HG03095 (cell line): ENCODE measurements around the gene DENND1B.
"Not testable (repeated sequence)": the region's sequence is repeated elsewhere in the genome, so short reads cannot be mapped to it uniquely, and the experiment has no call there.

Source experiments
- ATAC-seq: cut with Tn5 transposase; IDR thresholded peaks from one replicate; pipeline ENCODE4 v1.9.1; 2021; ENCODE audit warnings: moderate library complexity; ENCODE audit not compliant: unreplicated experiment

Gene DENND1B

DNA sequence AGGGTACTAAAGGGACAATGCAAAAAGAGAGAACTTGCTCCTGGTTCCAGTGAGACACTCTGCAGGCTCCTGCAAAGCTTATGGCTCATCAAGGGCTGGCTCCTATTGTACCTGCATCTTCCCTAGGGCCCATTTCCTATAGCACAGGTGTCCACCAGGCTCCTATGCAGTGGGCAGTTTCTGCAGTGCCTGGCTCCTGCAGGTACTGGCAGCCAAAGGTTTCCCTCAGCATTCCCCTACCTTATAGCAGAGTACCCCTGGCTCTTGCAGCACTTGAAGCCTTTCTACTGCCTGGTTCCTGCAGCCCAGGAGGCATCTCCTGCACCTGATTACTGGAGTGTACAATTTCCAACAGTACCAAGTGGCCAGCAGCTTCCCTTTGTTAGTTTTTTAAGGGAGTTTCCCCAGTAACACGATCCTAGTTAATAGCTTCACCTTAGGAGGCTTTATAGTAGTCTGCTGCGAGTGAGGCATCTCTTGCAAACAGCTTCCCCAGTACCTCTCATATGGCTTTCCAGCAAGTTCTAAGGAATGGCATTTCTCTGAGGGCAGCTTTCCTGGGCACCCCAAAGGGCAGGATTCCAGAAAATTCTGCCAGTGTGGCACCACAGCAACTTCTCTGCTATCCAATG is 141.7 kb downstream of the DENND1B start:
- no peak for ATAC-seq

DNA sequence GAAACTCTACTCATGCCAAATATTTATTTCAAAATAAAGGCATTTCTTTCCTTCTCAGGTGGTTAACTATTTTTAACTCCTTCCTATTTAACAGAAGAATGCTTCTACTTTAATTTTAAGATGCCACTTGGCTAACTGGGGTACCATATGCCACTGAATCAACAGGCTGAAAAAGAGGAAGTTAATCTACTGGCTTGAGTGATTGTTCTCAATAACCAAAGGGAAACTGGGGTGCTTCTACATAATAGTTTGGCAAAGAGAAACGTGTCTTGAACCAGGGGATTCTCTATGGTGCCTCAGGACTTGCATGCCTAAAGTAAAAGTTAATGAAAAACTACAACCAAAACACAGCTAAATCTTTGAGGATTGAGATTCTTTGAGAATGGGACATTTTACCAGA is 142.6 kb downstream of the DENND1B start:
- ATAC-seq = no peak

DNA sequence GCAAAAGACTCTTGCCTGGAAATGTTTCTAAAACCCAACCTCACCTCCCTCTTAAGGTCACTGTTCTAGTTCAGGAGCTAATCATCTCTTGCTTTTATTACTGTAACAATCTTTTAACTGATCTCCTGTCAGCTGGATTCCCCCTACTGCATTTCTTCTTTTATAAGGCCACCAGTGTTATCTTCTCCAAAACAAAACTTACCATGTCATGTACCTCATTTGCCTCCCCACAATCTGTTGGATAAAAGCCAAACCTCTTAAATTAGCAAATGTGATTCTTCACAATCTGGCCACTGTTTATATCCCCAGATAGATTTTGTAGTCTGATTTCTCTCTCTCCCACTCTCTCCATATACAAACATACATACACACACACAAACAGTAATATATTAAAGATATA is 143.3 kb downstream of the DENND1B start:
- no peak for ATAC-seq

DNA sequence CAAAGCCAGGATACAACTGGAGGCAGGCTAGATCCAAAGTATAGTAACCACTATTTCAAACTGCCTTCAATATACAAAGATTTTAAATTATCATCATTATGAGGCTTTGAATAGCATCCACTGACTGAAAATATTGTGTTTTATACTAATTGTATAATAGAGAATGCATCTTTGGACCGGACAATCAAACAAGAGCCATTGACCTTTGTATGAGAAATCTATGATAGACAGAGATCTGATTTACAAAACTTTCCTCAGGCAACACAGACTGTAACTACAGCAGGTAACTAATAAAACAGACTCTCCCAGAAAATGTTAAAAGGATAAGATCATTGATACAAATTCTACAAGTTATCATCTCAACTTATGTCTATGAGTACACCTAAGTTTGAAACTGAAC is 152.9 kb downstream of the DENND1B start:
- ATAC-seq = no peak

DNA sequence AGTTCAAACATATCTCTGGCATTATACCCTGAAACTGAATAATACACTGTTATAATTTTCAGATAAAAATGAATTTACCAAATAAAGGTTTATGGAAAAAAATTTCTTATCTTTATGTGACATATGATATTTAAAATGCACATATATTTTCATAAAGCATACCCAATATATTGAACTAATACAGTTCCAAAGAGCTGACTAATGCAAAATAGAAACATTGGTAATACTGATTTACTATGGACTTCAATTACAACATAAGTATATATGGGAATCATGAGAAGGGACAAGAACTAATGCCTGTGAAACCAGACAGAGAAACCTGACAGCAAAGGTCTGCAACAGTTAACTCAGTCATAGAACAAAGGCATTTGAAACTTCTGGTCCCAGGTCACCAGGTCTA is 153.5 kb downstream of the DENND1B start:
- no peak for ATAC-seq

DNA sequence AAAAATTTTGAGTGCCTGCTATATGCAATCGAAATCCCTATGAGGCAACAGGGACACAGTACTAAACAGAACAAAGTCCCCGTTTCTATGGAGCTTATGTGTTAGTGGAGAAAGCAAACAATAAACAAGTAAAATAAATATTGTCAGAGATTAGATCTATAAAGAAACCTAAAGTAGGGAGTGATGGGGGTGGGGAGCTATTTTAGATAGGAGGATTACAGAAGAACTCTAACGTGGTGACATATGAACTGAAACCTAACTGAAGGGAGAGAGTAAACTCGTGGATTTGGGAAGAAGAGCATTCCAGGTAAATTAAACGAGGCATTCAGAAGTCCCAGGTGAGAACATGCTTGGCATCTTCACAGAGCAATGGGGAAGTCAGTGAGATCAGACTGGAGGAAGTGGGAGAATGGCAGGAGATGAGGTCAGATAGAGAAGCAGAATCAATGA is 154.5 kb downstream of the DENND1B start:
- no peak for ATAC-seq

DNA sequence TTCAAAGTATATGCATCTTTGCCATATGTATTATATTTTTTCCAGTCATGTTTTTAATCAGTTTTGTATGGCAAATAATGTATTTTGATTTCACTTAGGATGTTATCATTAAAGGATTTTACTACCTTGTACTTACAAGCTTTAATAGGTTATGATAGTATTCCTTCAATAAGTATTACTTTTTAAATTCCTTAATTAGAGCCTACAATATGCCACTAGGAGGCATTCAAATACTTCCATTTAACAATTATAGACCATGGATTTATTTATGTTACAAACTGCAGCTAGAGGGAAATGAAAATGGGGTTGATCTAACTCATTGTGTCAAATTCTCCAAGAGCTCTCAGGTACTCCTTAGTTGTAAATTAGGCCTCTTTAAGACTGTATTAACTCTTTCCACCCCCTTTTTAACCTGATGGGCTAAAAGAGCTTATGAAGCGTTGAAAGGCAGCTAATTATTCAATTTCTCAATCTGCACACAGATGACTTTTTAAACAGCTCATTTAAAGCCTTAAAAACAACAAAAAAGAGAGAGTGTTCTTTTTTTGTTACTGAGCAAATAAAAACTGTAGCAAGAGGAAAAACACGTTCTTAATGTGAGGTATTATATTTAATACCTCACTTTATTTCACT is 156.2 kb downstream of the DENND1B start:
- no peak for ATAC-seq

DNA sequence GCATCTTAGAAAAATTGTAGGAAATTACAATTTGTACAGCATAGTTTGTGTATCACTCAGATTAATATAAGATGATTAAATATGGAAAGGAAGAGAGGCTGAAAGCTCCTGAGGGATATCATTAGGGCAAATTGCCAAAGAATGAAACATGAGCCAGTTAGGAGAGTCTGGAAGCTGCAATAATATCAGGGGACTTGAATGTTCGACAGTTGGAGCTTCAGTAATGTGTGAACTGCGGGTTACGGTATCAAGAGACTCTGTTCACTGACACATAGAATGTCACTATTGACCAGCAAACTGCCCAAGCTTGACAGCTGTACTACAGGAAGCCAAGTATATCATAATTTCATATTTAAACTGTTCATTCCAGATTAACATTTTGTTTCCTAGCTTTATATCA is 157.2 kb downstream of the DENND1B start:
- ATAC-seq = no peak

DNA sequence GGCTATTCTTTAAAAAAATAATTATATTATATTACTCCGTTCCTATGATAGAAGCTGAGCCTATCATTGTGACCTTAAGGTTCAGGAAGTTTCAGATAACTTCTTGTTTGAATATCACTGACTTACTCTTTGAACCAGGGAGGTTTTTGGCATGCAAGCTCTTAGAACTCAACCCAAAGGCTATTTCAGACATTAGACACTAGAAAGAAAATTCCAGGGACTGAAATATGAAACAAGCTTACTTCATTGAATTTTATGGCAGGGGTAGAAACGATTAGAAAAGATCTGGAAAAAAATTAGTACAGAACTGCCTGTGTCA is 159.6 kb downstream of the DENND1B start:
- ATAC-seq = no peak

DNA sequence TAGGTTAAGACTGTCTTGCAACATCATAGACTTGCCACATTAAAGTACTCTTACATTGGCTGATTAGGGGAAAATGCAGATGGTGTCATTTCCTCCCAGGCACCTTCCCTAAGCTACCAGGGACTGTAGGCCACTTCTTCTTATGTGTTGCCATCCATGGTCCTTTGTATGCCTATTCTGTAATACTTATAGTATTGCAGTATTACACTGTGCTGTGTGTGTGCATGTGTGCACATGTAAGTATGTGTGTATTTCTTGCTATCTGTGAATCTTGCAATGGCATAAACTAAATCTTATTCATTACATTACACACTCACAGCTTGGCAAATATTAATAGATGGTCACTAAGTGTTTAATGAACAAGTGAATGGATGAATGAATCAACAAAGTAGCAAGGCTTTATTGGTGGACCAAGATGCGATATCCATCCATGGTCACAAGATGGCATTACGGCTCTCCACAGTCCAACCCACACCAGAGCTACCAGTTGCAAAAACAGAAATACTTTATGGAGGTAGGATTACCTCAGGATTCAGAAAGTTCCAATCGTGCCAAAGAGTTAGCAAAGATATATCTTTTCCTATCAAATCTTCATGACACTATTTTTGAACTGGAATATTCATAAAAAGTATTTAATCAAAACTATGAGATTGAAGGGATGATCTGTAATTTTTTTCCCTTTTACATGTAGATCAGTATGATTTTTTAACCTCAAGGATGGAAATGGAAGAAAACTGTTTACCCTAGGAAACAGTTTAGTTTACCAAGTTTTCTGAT is 160.2 kb downstream of the DENND1B start:
- peak; percentile 61 for ATAC-seq

DNA sequence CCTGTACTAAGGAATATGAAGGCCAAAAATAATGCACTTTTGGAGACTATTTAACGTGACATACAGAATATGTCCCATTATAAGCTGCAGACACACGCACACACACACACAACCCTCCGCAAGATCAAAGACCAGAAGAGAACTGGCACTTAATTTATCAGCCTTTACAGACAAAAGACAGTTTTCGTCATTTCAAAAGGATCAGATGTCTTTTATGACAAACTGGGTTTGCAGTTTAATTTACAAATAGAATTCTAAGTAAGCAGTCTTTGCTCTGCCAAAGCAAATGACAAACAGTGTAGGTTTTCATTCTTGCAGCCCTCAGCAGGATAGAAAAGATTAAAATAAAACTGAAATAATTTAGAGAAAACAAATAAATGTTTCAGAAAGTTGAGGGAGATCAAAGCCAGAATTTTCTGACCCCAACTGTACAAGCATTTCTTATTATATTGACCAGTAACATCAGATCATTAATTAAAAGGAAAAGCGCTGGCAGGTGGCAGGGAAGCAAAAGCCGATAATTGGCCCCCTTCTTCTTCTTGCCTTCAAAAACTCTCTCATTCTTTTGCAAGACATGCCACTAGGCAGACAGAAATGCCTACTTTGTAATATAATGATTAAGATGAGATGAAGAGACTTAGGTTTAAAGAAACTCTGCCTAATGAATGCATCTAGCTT is 169.0 kb downstream of the DENND1B start:
- no peak for ATAC-seq

DNA sequence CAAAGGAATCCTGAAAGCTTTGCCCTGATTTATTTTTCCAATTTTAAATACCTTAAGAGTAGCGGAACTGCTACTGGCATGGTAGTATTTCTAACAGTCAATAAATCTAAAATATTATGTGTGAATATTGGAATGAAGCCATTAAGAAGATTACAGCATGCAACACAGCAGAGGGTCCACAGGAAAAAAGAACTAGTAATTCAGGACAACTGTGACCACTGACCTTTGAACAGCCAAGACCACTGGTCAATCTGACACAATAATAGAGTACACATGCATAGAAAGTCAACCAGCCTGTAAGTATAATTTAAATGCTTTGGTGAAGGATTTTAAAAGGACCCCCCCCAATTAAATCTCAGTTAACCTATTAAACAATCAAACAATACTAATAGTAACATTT is 171.0 kb downstream of the DENND1B start:
- no peak for ATAC-seq

DNA sequence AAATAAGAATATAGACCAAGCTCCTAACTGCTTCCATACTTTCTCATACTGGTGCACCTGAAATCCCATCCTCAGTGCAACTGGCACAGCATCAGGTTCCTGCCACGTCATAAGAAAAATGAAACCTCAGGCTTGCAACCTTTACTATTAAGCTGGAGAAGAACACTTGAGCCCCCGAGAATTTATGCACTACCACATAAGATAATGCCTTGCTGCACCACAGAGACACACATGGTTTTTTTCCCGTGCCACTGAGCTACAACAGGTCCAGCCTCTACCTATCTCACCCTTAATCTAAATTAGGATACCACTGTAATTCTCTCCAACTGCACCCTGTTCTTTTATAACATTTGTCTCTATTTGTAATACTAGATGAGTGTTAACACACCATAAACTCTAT is 174.5 kb downstream of the DENND1B start:
- no peak for ATAC-seq

DNA sequence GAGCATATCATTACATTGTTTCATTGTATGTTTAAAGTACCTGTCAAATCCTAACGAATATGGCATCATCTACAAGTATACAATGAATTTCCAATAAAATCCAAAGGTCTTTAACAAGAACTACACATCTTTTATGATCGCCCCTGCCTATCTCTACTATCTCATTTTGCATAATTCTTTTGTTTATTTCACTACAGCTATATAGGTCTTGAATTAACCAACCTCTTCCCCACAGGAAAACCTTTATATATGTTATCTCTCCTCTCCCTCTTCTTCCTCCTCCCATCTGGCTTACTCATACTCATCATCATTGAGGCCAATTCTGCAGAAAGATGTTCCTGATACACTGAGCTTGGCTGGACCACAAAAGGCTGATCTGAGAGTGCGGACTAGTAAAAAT is 175.5 kb downstream of the DENND1B start:
- no peak for ATAC-seq

DNA sequence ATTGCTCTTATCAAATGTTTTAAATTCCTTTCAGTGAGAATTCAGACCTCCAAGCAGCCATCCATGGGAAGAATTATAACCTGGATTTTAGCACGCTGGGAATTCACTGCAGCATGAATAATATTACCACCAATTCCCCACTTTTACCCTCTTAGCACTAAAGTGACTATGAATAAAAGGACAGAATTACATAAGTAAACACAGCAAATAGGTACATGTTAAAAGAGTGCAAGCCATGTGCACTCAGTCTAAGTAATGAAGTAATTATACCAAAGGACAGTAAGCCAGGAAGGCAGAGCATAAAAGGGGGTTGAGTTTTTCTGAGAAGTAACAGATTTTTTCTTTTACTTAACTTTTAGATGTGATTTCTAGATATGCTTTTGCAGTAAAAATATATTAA is 176.3 kb downstream of the DENND1B start:
- no peak for ATAC-seq

DNA sequence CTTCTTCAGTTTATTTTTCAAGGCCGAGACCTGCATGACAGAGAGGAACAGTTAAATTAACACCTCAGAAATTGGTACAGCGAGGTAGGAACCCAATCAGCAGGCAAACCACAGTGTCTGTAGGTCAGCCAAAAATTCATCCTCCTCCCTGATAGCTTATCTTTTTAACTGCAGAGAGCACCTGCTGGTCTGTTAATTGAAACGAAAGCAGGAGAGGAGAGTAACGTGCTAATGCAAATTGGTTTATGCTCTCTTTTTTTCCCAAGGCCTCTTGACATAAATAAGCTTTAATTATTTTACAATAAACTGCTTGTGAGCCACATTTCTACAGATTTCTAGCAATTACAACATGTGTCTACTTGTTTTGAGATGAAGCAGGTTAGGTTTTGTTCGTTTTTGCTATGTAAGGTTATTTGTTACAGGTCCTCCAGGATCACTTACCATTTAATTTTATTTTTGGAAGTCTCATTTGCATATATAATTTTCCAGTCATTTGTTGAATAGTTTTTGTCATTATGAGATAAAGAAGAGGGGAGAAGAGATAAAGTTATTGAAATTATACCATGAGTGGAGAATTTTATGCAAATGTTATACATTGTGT is 179.9 kb downstream of the DENND1B start:
- ATAC-seq = no peak

DNA sequence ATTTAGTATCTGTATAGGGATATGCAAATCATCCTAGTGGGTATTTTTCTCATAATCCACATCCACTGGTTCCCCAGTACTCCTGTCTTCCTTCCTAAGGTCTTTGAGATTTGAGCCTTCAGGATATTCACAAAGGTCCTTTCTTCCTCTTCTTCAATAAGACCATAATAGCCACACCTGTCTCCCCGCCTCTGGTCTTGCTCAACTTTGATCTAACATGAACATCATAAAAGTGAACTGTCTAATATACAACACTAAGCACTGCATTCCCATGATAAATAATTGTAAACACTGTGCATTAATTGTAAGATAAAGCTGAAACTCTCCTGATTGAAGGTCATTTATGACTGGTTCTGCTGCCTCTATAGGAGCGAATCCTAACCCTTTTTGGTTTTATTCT is 184.6 kb downstream of the DENND1B start:
- no peak for ATAC-seq

DNA sequence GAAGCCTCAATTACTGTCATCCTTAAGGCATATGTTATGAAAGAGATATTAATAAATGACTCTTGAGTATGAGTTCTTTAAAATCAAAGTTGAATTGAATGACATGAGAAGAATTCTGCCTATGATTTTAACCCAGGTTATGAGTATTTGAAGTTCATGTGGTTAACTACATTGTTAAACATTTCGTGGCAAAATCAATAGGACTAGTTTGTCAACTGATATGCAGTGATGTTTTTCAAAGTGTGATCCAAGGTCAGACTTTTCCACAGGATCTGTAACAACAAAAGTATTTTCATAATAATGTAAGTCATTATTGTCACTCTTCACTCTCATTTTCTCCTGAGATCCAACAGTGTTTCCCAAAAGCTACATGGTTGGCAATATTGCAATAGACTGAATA is 189.5 kb downstream of the DENND1B start:
- no peak for ATAC-seq

DNA sequence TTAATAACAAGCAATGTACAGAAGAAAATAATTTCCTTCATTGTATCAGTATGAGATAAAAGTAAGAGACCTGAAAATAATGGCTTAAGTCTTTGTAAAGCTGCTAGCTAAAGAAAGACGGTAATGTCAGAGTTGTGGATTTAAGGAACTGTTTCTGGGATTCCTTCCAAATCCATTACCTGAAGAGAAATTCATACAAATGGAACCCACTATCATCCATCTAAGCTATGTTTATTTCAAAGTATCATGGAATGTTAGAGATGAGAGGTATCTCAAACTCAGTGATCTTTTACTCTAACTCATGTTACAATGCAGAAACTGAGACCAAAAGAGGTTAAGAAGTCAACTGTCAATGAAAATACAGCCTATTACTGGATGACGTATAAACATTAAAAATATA is 197.7 kb downstream of the DENND1B start:
- ATAC-seq = no peak

DNA sequence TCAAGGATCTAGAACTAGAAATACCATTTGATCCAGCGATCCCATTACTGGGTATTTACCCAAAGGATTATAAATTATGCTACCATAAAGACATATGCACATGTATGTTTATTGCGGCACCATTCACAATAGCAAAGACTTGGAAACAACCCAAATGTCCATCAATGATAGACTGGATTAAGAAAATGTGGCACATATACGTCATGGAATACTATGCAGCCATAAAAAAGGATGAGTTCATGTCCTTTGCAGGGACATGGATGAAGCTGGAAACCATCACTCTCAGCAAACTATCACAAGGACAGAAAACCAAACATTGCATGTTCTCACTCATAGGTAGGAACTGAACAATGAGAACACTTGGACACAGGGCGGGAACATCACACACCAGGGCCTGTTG is 199.7 kb downstream of the DENND1B start:
- ATAC-seq = not testable (repeated sequence)

DNA sequence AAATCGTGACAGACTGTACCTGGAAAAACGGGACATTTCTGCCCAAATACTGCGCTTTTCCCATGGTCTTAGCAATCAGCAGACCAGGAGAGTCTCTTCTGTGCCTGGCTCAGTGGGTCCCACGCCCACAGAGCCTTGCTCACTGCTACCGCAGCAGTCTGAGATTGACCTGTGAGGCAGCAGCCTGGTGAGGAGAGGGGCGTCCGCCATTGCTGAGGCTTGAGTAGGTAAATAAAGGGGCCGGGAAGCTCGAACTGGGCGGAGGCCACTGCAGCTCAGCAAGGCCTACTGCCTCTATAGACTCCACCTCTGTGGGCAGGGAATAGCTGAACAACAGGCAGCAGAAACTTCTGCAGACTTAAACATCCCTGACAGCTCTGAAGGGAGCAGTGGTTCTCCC is 203.1 kb downstream of the DENND1B start:
- ATAC-seq = no peak
